Testis (tissue), 2 donors: Measurements from ENCODE around the gene MAZ.

ENCODE experiments used
- POLR2A ChIP-seq: fragments of 450-650 bp; IDR thresholded peaks from one replicate; pipeline ENCODE4 v1.6.1; 2017; ENCODE audit warnings: antibody characterized with exemption, mild to moderate bottlenecking, moderate library complexity
- TF ChIP-seq, protein P1 (sequence below), 3 experiments: fragments of 450-650 bp in 2 of 3; fragments of 200-600 bp in 1 of 3; sonication (generic) in 1 of 3; IDR thresholded peaks; one replicate each; pipeline ENCODE4 v1.5.1; 2016 to 2019; ENCODE audit warnings: antibody characterized with exemption in 3 of 3, mild to moderate bottlenecking in 2 of 3, moderate library complexity in 1 of 3

GRCh38 chr16:29839822-29840221, 33.5 kb downstream of the MAZ start:
- no peak for TF ChIP-seq POLR2A
- TF ChIP-seq, protein P1, sequence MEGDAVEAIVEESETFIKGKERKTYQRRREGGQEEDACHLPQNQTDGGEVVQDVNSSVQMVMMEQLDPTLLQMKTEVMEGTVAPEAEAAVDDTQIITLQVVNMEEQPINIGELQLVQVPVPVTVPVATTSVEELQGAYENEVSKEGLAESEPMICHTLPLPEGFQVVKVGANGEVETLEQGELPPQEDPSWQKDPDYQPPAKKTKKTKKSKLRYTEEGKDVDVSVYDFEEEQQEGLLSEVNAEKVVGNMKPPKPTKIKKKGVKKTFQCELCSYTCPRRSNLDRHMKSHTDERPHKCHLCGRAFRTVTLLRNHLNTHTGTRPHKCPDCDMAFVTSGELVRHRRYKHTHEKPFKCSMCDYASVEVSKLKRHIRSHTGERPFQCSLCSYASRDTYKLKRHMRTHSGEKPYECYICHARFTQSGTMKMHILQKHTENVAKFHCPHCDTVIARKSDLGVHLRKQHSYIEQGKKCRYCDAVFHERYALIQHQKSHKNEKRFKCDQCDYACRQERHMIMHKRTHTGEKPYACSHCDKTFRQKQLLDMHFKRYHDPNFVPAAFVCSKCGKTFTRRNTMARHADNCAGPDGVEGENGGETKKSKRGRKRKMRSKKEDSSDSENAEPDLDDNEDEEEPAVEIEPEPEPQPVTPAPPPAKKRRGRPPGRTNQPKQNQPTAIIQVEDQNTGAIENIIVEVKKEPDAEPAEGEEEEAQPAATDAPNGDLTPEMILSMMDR (IDR thresholded peaks at IDR 0.05): no peak
